Heart right ventricle (tissue), 16 donors: Measurements from ENCODE around the gene RYK. TPM values are rescaled to one million over a fixed set of nuclear protein-coding genes. Genes with fewer than 3 reads are reported as not detected.
A peak's percentile ranks its signal among the peaks of the same experiment; 100 is the strongest.

Experiments used
- ATAC-seq, 8 donors: fragments of 200-7000 bp; cut with Tn5 transposase; one replicate each; pipeline ENCODE4 v1.9.1; 2020; ENCODE audit warnings: mild to moderate bottlenecking in 8 of 8, moderate library complexity in 8 of 8, moderate number of reproducible peaks in 1 of 8
- DNase-seq, 2 donors: peaks; one replicate each; pipeline ENCODE4 v3.0.0-alpha.2; 2020
- H3K27ac ChIP-seq, 10 donors: fragments of 200-600 bp; sonication (generic) in 2 of 10; one replicate each; pipeline versions ENCODE4 v1.5.0 to v1.8.0; 2020 to 2022; ENCODE audit warnings: mild to moderate bottlenecking in 3 of 10
- H3K27me3 ChIP-seq, 7 donors: fragments of 200-600 bp; one replicate each; pipeline ENCODE4 v1.8.0; 2021 to 2022; ENCODE audit warnings: mild to moderate bottlenecking in 2 of 7
- H3K36me3 ChIP-seq, 9 donors: fragments of 200-600 bp; sonication (generic) in 1 of 9; one replicate each; pipeline versions ENCODE4 v1.5.0 to v1.8.0; 2020 to 2022; ENCODE audit warnings: mild to moderate bottlenecking in 2 of 9
- H3K4me1 ChIP-seq, 9 donors: fragments of 200-600 bp; sonication (generic) in 1 of 9; one replicate each; pipeline versions ENCODE4 v1.5.0 to v1.8.0; 2020 to 2022; ENCODE audit warnings: mild to moderate bottlenecking in 4 of 9
- H3K4me3 ChIP-seq, 10 donors: fragments of 200-600 bp; sonication (generic) in 2 of 10; one replicate each; pipeline versions ENCODE4 v1.5.0 to v1.8.0; 2020 to 2022; ENCODE audit warnings: mild to moderate bottlenecking in 7 of 10, moderate library complexity in 2 of 10
- H3K9me3 ChIP-seq, 11 donors: fragments of 200-600 bp in 10 of 11; sonication (generic) in 2 of 11; one replicate each; pipeline versions ENCODE4 v1.5.0 to v1.8.0; 2013 to 2022; ENCODE audit warnings: mild to moderate bottlenecking in 2 of 11, control low read depth in 1 of 11, moderate library complexity in 1 of 11
- CTCF ChIP-seq, 9 donors: fragments of 200-600 bp; sonication (generic) in 2 of 9; IDR thresholded peaks; one replicate each; pipeline versions ENCODE4 v1.5.0 to v1.8.0; 2021 to 2022; ENCODE audit warnings: antibody characterized with exemption in 9 of 9, mild to moderate bottlenecking in 5 of 9, moderate library complexity in 1 of 9
- WGBS, 2 donors: extraction: QIAGEN DNeasy Blood & Tissue Kit; methylation state at CpG; one replicate each; pipeline ENCODE4 v1.1.7; 2013; ENCODE audit warnings: inconsistent platforms in 1 of 2; 5-methylcytosine and 5-hydroxymethylcytosine counted together
- intact Hi-C, 10 donors: fragments of 100-400 bp; cut with DNase I; formaldehyde crosslinking; loops; one replicate each; pipeline versions ENCODE4 v1.11.1 to v1.14.2; 2022
- polyA plus RNA-seq, 2 donors: library from polyadenylated mRNA; stranded (reverse); fragments of 200-250 nt; gene quantifications; one replicate each; pipeline ENCODE4 v1.2.3, GENCODE V29; 2013
- total RNA-seq, 10 donors: library from RNA; stranded (reverse); fragmentation: NEBNext Ultra II Directional in 3 of 10; extraction: Animal tissue kit (Norgen Biotek cat#: 25700) in 3 of 10; gene quantifications; one replicate each; pipeline versions ENCODE4 v1.2.1 to v1.2.4, GENCODE V29; 2021 to 2023
- donor health status: Arrhythmogenic right ventricular cardiomyopathy.
- donor health status: ischemic (EF 13 %, LVEDD 7.1; RV severe dilation, severe dysfunction).
- donor health status: healthy with polysubstance abuse.
- donor health status: DM: no; HTN: yes; CAD: no.
- donor health status: DM: no; HTN: no; CAD: no.
- donor health status: ischemic (EF 25% LVEDD 6.9; RV normal size, moderate dysfunction).
- donor health status: ischemic (EF 25% LVEDD 5.7; RV mildly dilated, moderate dysfunction).
- donor health status: healthy.
- donor health status: DM: yes; HTN: yes; CAD: no.
- donor health status: Ischemic cardiomyopathy.
- donor health status: ischemic (EF 35%, LVEDD 5.7; RV mildly dilated, moderate dysfunction).
- donor health status: nonischemic (EF 11% LVEDD 7.7; RV severe dilation, severe dysfunction).
- donor health status: DM: yes; HTN: yes; CAD: no.
- donor health status: PGD.
- donor health status: ischemic (EF 29% LVEDD 5.4; RV normal size, mild dysfunction).
- donor health status: nonischemic (EF 23%, LVEDD 6.1; RV moderate dilation, normal function).

RYK gene
- total and polyA plus RNA-seq, 12 donors = 18.0 to 45.8 (median 36.5) TPM

DNA sequence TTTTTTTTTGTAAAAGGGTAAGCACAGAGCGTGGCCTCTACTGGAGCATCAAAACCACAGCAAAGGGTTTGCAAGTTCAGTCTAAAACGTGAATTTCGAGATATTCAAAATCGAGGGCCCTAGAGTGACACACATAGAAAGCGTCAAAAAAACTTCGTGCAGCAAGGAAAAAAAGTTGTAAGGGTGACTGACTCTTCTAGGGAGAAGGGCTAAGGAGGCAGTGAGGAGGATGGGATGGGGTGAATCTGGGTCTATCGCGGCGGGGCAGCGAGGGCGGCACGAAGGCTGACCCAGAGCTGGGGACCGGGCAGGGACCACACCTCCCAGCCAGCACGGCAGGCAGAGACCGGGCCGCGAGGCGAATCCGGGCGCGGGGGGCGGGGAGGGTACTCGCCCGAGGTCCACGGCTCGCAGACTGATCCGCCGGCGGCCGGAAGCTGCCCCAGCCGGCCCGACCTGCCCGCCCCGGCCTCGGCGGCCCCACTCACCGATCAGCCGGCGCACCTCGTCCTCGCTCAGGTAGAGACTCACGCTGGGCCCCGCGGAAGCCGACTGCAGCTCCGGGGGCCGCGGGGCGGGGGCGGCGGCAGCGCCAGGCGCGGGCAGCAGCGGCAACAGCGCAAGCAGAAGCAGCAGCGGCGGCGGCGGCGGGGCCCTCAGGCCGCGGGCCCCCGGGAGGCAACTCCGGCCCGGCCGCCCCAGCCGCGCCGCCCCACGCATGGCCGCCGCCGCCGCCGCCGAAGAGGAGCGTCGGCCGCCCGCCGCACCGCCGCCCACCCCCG is 533 bp downstream of the RYK start:
- H3K4me3 ChIP-seq = peak overlapping the region; percentile 64 to 84 (median 74)
- TF ChIP-seq CTCF (IDR thresholded peaks at IDR 0.05) = no peak
- peak overlapping the region; percentile 40 to 96 (median 90) for H3K27ac ChIP-seq
- no peaks in the 10 kb centered on the region for H3K27me3 ChIP-seq
- H3K36me3 ChIP-seq = no peaks in the 10 kb centered on the region
- ATAC-seq = peak; percentile 48 to 77 (median 64)
- intact Hi-C loops = loop anchor here in 5 of 10 donors (5.0 kb wide), 4 partner anchors 38 to 232 kb away; no protein-coding TSS in a partner anchor
- H3K4me1 ChIP-seq = peaks cover 3 to 63% (median 45%) of the 10 kb centered on the region in 9 donors
- no peaks in the 10 kb centered on the region for H3K9me3 ChIP-seq
- 1% methylated on average over 47 to 83 of the region's 85 CpGs for WGBS, 2 donors
- DNase-seq = peak; percentile 52 to 68

DNA sequence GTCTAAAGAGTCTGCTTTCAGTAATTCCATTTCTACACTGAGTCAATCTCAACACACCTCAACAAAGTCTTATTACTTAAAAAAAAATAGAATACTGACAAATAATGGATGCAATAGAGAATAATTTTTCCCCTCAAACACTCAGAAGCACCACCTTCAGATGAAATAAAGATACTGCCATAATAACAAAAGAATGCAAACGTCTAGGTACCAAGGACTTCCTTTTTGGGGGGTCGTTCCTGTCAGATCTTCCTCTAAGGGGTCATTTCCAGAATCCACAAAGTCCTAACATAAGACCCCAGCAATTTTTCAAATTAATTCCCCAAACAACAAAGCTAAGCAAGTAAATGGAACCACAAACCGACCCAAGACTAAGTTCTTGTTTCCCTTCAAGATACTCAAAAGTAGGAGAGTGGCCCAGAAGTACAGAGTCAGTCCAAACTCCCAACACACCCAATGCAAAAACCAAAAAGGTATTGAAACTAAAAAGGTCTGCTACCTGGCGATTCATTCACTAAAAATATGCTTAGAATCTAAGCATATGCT is 1.3 kb downstream of the RYK start:
- intact Hi-C loops = loop anchor here in 1 of 10 donors (5.0 kb wide), 1 partner anchor 233 kb away; no protein-coding TSS in a partner anchor
- Histone ChIP-seq H3K27me3 (no peaks in the 10 kb centered on the region), H3K27ac (peak overlapping the region in 6 of 10 donors; percentile 83 to 96 (median 86)), H3K36me3 (no peaks in the 10 kb centered on the region), H3K4me3 (peak overlapping the region; percentile 64 to 84 (median 74)), H3K4me1 (peaks cover 3 to 71% (median 50%) of the 10 kb centered on the region in 9 donors), H3K9me3 (no peaks in the 10 kb centered on the region)
- DNase-seq = no peak
- no peak for ATAC-seq
- TF ChIP-seq CTCF (IDR thresholded peaks at IDR 0.05) = no peak
- 5 to 12% methylated on average over 4 of the region's 4 CpGs for WGBS, 2 donors

DNA sequence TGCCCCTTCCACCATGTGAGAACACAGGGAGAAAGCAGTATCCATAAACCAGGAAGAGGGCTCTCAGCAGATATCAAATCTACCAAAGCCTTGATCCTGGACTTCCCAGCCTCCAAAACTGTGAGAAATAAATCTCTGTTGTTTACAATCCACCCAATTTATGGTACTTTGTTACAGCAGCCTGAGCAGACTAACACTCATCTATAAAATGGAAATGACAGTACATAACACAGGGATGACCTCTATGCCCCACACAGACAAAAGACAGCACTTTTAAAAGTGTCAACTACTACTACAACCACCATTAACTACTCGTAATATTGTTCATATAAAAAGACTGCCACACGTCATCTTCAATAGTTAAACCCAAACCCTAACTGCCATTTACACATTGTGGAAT is 5.7 kb downstream of the RYK start:
- intact Hi-C loops = loop anchor here in 1 of 10 donors (5.0 kb wide), 1 partner anchor 237 kb away; no protein-coding TSS in a partner anchor
- H3K4me3 ChIP-seq = no peak overlapping the region
- no peaks in the 10 kb centered on the region for H3K9me3 ChIP-seq
- H3K27me3 ChIP-seq = no peaks in the 10 kb centered on the region
- peaks cover 0 to 68% (median 44%) of the 10 kb centered on the region in 9 donors for H3K4me1 ChIP-seq
- 85 to 94% methylated on average over 2 of the region's 2 CpGs for WGBS, 2 donors
- H3K36me3 ChIP-seq = no peaks in the 10 kb centered on the region
- ATAC-seq (no peak), DNase-seq (no peak)
- H3K27ac ChIP-seq = no peak overlapping the region
- TF ChIP-seq CTCF (IDR thresholded peaks at IDR 0.05) = no peak

- Histone ChIP-seq H3K36me3 (no peaks in the 10 kb centered on the region), H3K4me3 (no peak overlapping the region), H3K27me3 (no peaks in the 10 kb centered on the region), H3K4me1 (peaks cover 0 to 69% (median 46%) of the 10 kb centered on the region in 9 donors), H3K27ac (peak overlapping the region in 2 of 10 donors; percentile 12 to 41), H3K9me3 (no peaks in the 10 kb centered on the region)
- DNase-seq (no peak), ATAC-seq (peak in 4 of 8 donors; percentile 30 to 68 (median 40))
- 87 to 94% methylated on average over 3 of the region's 3 CpGs for WGBS, 2 donors
- intact Hi-C loops = no loop called here
- TF ChIP-seq CTCF (IDR thresholded peaks at IDR 0.05) = no peak
These were observed 7.7 kb downstream of the RYK start for GRCh38 chr3:134242649-134243617.
